Smooth muscle cell (in vitro differentiated cells): ENCODE data around the gene HEPACAM. TPM values are rescaled to one million over a fixed set of nuclear protein-coding genes. Genes with fewer than 3 reads are reported as not detected.

Experiments used
- DNase-seq: peaks from one replicate; lab custom pipeline; 2025; ENCODE audit not compliant: unreplicated experiment; lab: John Stamatoyannopoulos, UW
- H2AFZ ChIP-seq: fragments of 200-600 bp; sonication (generic); 2 replicates; pipeline ENCODE4 v1.6.0; 2016; ENCODE audit warnings: antibody characterized with exemption, low read depth, mild to moderate bottlenecking
- H3F3A ChIP-seq: fragments of 200-600 bp; sonication (generic); 2 replicates; pipeline ENCODE4 v1.6.0; 2017; ENCODE audit warnings: antibody characterized with exemption, low read depth
- H3K27ac ChIP-seq: fragments of 200-600 bp; sonication (generic); 2 replicates; pipeline ENCODE4 v1.5.1; 2016; ENCODE audit warnings: low read depth, mild to moderate bottlenecking
- H3K27me3 ChIP-seq: fragments of 200-600 bp; sonication (generic); 2 replicates; pipeline ENCODE4 v1.6.1; 2016; ENCODE audit warnings: low read depth, mild to moderate bottlenecking
- H3K36me3 ChIP-seq: fragments of 200-600 bp; sonication (generic); 2 replicates; pipeline ENCODE4 v1.5.1; 2016; ENCODE audit warnings: low read depth
- H3K4me1 ChIP-seq: fragments of 200-600 bp; sonication (generic); 2 replicates; pipeline ENCODE4 v1.5.1; 2016; ENCODE audit warnings: low read depth
- H3K4me2 ChIP-seq: fragments of 200-600 bp; sonication (generic); 2 replicates; pipeline ENCODE4 v1.6.0; 2016; ENCODE audit warnings: mild to moderate bottlenecking
- H3K4me3 ChIP-seq: fragments of 200-600 bp; sonication (generic); 2 replicates; pipeline ENCODE4 v1.5.1; 2016; ENCODE audit warnings: mild to moderate bottlenecking
- H3K79me2 ChIP-seq: fragments of 200-600 bp; sonication (generic); 2 replicates; pipeline ENCODE4 v1.6.0; 2016; ENCODE audit warnings: low read depth, mild to moderate bottlenecking
- H3K9ac ChIP-seq: fragments of 200-600 bp; sonication (generic); 2 replicates; pipeline ENCODE4 v1.6.0; 2016; ENCODE audit warnings: low read depth
- H3K9me3 ChIP-seq: fragments of 200-600 bp; sonication (generic); replicated peaks from 2 replicates; pipeline ENCODE4 v1.5.1; 2016; ENCODE audit warnings: low read depth
- H4K20me1 ChIP-seq: fragments of 200-600 bp; sonication (generic); 2 replicates; pipeline ENCODE4 v1.6.0; 2016; ENCODE audit warnings: low read depth
- WGBS: methylation state at CpG from one replicate; pipeline ENCODE4 v1.1.7; 2016; ENCODE audit warnings: low lambda C conversion rate; 5-methylcytosine and 5-hydroxymethylcytosine counted together
- polyA plus RNA-seq: library from polyadenylated mRNA; unstranded; fragments of >200 nt; fragmentation: Nextera tagmentation; extraction: Ambion mirVana; gene quantifications from 2 replicates; pipeline ENCODE4 v1.2.1, GENCODE V29; 2016
- total RNA-seq: library from RNA; depleted of rRNA; stranded (reverse); fragments of >200 nt; gene quantifications from 2 replicates; pipeline ENCODE4 v1.2.3, GENCODE V29; 2014
- TF ChIP-seq, protein P1 (sequence below): fragments of 200-600 bp; sonication (generic); IDR thresholded peaks from 2 replicates; pipeline ENCODE4 v1.5.1; 2017; ENCODE audit warnings: borderline replicate concordance, mild to moderate bottlenecking, antibody characterized with exemption; ENCODE audit not compliant: insufficient read depth, poor library complexity, severe bottlenecking

The HEPACAM gene
- total and polyA plus RNA-seq, 2 experiments from 2014 or later: not detected

DNA sequence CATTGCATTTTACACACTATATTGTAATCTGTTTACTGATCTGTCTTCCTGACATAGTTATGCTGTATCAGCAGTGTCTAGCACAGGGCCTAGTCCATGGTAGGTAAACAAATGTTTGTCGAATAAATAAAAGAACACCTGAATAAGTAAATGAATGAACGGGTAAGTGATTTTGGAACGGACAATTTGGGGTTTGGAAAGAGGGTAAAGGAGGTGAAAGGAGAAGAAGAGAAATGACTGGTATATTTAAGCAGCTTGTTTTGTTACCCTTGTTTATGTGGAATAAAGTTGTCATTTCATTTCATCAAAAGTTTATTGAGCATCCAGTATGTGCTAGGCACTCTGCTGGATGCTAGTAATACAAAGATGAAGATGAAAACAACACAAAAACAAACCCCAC lies 16.9 kb downstream of the HEPACAM start, which contains the start of gene HEPN1:
TSS of gene HEPN1 (plus strand) at position 301 of the 400 bp plus-strand sequence.
- no peak within 1 kb of the TSS for H3K4me3 ChIP-seq
- no peak within 1 kb of the TSS for H2AFZ ChIP-seq
- no peaks in the 10 kb centered on the region for H3K9me3 ChIP-seq
- no peak within 1 kb of the TSS for H3K27ac ChIP-seq
- H3K79me2 ChIP-seq: no peaks in the 10 kb centered on the region
- no peak within 1 kb of the TSS for H3K4me2 ChIP-seq
- no peaks in the 10 kb centered on the region for H3K36me3 ChIP-seq
- H3K9ac ChIP-seq: no peak within 1 kb of the TSS
- DNase-seq: no peak
- H3K4me1 ChIP-seq: peaks cover 4% of the 10 kb centered on the region
- H3F3A ChIP-seq: no peaks in the 10 kb centered on the region
- no peaks in the 10 kb centered on the region for H4K20me1 ChIP-seq
- 96% methylated on average over 3 of the region's 3 CpGs for WGBS
- H3K27me3 ChIP-seq: no peaks in the 10 kb centered on the region
- TF ChIP-seq, protein P1, sequence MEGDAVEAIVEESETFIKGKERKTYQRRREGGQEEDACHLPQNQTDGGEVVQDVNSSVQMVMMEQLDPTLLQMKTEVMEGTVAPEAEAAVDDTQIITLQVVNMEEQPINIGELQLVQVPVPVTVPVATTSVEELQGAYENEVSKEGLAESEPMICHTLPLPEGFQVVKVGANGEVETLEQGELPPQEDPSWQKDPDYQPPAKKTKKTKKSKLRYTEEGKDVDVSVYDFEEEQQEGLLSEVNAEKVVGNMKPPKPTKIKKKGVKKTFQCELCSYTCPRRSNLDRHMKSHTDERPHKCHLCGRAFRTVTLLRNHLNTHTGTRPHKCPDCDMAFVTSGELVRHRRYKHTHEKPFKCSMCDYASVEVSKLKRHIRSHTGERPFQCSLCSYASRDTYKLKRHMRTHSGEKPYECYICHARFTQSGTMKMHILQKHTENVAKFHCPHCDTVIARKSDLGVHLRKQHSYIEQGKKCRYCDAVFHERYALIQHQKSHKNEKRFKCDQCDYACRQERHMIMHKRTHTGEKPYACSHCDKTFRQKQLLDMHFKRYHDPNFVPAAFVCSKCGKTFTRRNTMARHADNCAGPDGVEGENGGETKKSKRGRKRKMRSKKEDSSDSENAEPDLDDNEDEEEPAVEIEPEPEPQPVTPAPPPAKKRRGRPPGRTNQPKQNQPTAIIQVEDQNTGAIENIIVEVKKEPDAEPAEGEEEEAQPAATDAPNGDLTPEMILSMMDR: no peak

DNA sequence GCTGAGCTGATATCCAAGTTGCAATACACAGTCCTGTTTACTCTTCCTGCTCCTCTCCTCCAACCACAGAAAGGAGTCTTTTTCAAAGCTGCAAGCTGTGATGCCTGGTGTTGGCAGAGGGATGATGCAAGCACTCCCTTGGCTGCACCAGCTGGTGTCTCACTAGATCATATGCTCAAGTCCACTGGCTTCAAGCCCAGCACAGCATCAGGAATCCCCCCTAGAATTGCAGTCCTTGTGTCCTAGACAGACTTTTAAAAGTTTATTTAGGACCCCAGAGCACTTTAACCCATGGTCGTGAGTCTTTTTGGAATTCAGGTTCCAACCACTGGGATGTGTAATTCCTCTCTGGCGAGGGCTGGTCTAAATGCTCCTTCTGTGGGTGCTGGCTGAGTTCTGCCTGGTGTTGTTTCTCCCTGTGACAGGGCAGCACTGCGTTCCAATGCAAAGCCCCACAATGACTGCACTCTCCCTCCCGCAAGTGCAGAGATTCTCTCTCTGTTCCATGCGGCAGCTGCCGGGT lies 18.7 kb downstream of the HEPACAM start:
- Histone ChIP-seq H3K4me2 (no peak overlapping the region), H2AFZ (no peak overlapping the region), H3K27ac (no peak overlapping the region), H3K9ac (no peak overlapping the region), H3K9me3 (no peaks in the 10 kb centered on the region), H3K36me3 (no peaks in the 10 kb centered on the region), H4K20me1 (no peaks in the 10 kb centered on the region), H3F3A (no peaks in the 10 kb centered on the region), H3K4me3 (no peak overlapping the region), H3K4me1 (peaks cover 4% of the 10 kb centered on the region), H3K27me3 (no peaks in the 10 kb centered on the region), H3K79me2 (no peaks in the 10 kb centered on the region)
- TF ChIP-seq, protein P1: no peak
- WGBS: 71% methylated on average over 6 of the region's 6 CpGs
- no peak for DNase-seq

DNA sequence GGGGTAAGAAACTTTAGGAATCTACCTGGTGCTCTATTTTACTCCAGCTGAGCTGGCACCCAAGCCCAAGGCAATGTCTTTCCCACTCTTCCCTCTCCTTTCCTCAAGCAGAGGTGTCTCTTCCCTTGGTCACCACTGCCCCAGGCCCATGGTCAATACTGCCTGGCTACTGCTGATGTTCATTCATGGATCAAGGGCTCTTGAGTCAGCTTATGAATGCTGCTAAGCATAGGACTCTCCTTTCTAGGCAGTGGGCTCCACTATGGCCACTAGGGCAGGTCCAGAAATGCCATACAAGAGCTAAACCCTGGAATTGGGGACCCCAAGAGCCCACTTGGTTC lies 19.5 kb downstream of the HEPACAM start:
- no peaks in the 10 kb centered on the region for H3K36me3 ChIP-seq
- no peak overlapping the region for H3K4me3 ChIP-seq
- H3K79me2 ChIP-seq: no peaks in the 10 kb centered on the region
- H3K9ac ChIP-seq: no peak overlapping the region
- no peaks in the 10 kb centered on the region for H4K20me1 ChIP-seq
- TF ChIP-seq, protein P1: no peak
- H3K9me3 ChIP-seq: no peaks in the 10 kb centered on the region
- H3K27ac ChIP-seq: no peak overlapping the region
- H3F3A ChIP-seq: no peaks in the 10 kb centered on the region
- H3K4me2 ChIP-seq: no peak overlapping the region
- H3K4me1 ChIP-seq: peaks cover 4% of the 10 kb centered on the region
- DNase-seq: no peak
- no peaks in the 10 kb centered on the region for H3K27me3 ChIP-seq
- H2AFZ ChIP-seq: no peak overlapping the region

DNA sequence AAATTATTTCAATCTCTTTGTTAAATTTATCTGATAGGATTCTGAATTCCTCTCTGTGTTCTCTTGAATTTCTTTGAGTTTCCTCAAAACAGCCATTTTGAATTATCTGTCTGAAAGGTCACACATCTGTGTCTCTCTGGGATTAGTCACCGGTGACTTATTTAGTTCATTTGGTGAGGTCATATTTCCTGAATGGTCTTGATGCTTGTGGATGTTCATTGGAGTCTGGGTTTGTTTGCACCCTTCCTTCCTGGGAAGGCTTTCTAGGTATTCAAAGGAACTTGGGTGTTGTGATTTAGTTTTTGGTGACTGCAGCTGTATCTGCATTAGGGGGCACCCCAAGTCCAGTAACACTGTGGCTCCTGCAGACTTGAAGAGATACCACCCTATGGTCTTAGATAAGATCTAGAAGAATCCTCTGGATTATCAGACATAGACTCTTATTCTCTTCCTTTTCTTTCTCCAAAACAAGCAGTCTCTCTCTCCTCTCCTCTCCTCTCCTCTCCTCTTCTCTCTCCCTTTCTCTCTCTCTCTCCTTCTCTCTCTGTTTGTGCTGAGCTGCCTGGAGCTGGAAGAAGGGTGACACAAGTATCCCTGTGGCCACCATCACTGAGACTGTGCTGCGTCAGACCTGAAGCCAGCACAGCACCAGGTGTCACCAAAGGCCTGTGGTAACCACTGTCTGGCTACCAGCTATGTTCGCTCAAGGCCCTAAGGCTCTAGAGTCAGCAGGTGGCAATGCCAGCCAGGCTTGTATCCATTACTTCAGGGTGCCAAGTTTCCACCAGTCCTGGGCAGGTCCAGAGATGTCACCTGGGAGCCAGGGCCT lies 20.1 kb downstream of the HEPACAM start:
- Histone ChIP-seq H3K79me2 (no peaks in the 10 kb centered on the region), H3K4me2 (no peak overlapping the region)
- DNase-seq: no peak

More for the DNA sequence above, 20.1 kb downstream of the HEPACAM start:
- Histone ChIP-seq H3K9me3 (no peaks in the 10 kb centered on the region), H4K20me1 (no peaks in the 10 kb centered on the region), H3K4me1 (peaks cover 4% of the 10 kb centered on the region), H3K27me3 (no peaks in the 10 kb centered on the region), H3K27ac (no peak overlapping the region), H2AFZ (no peak overlapping the region), H3F3A (no peaks in the 10 kb centered on the region), H3K36me3 (no peaks in the 10 kb centered on the region), H3K4me3 (no peak overlapping the region), H3K9ac (no peak overlapping the region)
- 78% methylated on average over 3 of the region's 3 CpGs for WGBS
- TF ChIP-seq, protein P1: no peak
